AG09309 (cell line): Measurements from ENCODE around the gene ABAT.
"Not testable (repeated sequence)": the region's sequence is repeated elsewhere in the genome, so short reads cannot be mapped to it uniquely, and the experiment has no call there.

ENCODE experiments used
- DNase-seq: peaks from one replicate; pipeline ENCODE4 v3.0.0-alpha.2; 2010; ENCODE audit warnings: low read depth
- H3K4me3 ChIP-seq: 2 replicates; pipeline ENCODE4 v1.5.1; 2011; ENCODE audit warnings: mild to moderate bottlenecking, low read depth, low read length, moderate library complexity; ENCODE audit not compliant: control insufficient read depth
- CTCF ChIP-seq: IDR thresholded peaks from 2 replicates; pipeline ENCODE4 v1.5.1; 2011; ENCODE audit warnings: mild to moderate bottlenecking, low read depth, low read length, inconsistent platforms; ENCODE audit not compliant: insufficient read depth, control insufficient read depth; ENCODE audit errors: missing control alignments

Gene ABAT

DNA sequence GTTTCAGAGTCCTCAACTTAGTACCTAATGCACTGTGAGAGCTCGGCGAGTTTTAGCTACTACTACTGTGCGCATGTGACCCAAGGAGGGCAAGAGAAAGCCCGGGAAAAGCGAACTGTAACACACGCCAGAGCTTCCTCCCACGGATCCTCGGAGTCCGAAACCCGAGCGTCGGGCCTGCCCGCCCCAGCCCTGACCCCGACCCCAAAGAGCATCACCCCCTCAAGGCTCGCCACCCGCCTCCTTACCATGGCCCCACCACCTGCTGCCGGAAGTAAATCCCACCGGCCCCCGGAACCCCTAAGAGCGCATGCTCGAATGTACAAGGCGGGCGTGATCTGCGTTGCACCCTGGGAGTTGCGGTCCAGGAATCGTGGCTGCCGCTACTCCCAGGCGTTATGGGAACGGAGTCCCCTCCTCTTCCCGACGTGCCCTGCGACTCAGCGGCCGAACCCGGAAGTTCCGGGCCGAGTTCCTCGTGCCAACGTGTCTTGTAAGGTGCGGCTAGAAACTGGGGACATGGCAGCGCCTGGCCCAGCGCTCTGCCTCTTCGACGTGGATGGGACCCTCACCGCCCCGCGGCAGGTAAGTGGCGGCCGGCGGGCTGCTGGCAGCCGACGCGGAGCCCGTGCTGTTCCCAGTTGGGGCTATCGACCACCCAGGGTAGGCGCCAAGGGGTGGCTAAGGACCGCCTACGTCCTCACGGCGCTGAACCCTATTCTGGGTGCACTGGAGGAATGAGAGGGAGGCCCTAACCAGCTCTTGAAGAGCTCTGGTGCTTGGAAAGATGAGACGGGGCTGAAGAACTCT lies 123.2 kb downstream of the ABAT start, which contains the start of the genes PMM2 and TMEM186:
Gene PMM2 (plus strand): TSS at position 476 of the 810 bp plus-strand sequence. CDS start 44 bp downstream, at position 520.
Gene TMEM186 (minus strand): TSS at position 276 of the 810 bp plus-strand sequence. CDS start 25 bp downstream, at position 251.
- peak; percentile 77 for DNase-seq
- H3K4me3 ChIP-seq = peak within 1 kb of the TSS; percentile 86
- TF ChIP-seq CTCF = no peak

GRCh38 chr16:8798174-8798527 lies 123.7 kb downstream of the ABAT start:
- TF ChIP-seq CTCF = no peak
- peak overlapping the region; percentile 86 for H3K4me3 ChIP-seq
- no peak for DNase-seq

GRCh38 chr16:8798535-8799157 lies 124.2 kb downstream of the ABAT start:
- TF ChIP-seq CTCF = no peak
- peak overlapping the region; percentile 86 for H3K4me3 ChIP-seq
- DNase-seq = no peak

- no peak for DNase-seq
- H3K4me3 ChIP-seq = no peak overlapping the region
- TF ChIP-seq CTCF = no peak
Observed at GRCh38 chr16:8801701-8802100, 127.3 kb downstream of the ABAT start.

DNA sequence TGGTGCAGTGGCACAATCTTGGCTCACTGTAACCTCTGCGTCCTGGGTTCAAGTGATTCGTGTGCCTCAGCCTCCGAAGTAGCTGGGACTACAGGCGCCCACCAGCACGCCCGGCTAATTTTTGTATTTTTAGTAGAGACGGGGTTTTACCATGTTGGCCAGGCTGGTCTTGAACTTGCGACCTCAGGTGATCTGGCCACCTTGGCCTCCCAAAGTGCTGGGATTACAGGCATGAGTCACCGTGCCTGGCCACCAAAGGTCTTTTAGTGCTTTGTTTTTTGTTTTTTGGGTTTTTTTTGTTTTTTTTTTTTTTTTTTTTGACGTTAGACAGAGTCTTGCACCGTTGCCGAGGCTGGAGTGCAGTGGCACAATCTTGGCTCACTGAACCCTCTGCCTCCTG lies 129.3 kb downstream of the ABAT start:
- not testable (repeated sequence) for DNase-seq, H3K4me3 ChIP-seq

DNA sequence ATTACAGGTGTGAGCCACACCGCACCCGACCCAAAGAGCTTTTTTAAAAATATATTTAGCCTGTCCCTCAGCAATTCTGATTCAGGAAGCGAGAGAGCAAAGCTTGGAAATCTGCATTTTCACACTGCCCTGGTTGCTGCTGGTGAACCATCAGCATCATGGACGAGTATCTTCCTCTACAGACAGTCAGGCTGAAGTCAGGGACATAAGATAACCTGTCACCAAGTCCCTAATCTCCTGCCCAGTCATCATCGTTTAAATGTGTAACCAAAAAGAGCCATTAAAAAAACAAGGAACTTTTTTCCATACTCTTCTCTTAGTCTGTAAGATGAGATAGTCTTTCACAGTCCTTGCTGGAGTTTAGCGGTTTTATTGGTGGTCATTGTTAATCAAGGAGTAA lies 129.9 kb downstream of the ABAT start:
- no peak for DNase-seq
- no peak for TF ChIP-seq CTCF
- no peak overlapping the region for H3K4me3 ChIP-seq
